CD8-positive, alpha-beta memory T cell (primary cell): Measurements from ENCODE around the gene PSEN2. TPM values are rescaled to one million over a fixed set of nuclear protein-coding genes. Genes with fewer than 3 reads are reported as not detected.
"Not testable (repeated sequence)": the region's sequence is repeated elsewhere in the genome, so short reads cannot be mapped to it uniquely, and the experiment has no call there.

Experiments used
- CTCF ChIA-PET: fragments of 350-600 bp; sonication (Branson Sonifier 250); formaldehyde crosslinking; loops from one replicate; lab custom pipeline; 2021; ENCODE audit warnings: antibody characterized with exemption; lab: Charles Lee
- POLR2A ChIA-PET: fragments of 350-600 bp; sonication (Branson Sonifier 250); formaldehyde crosslinking; loops from one replicate; lab custom pipeline; 2021; ENCODE audit warnings: antibody characterized with exemption; lab: Charles Lee
- DNase-seq, 5 donors: peaks; one replicate each; pipeline versions ENCODE4 v3.0.0 to v3.0.0-alpha.2; 2020 to 2022; ENCODE audit warnings: mixed read lengths in 1 of 5
- H3K27ac ChIP-seq: one replicate; pipeline ENCODE4 v1.7.0; 2013; ENCODE audit warnings: low read depth, mild to moderate bottlenecking, low read length, moderate library complexity
- H3K27me3 ChIP-seq: 2 replicates; pipeline ENCODE4 v1.7.0; 2013; ENCODE audit warnings: low read length, mild to moderate bottlenecking; ENCODE audit not compliant: insufficient read depth, poor library complexity, severe bottlenecking
- H3K36me3 ChIP-seq: 2 replicates; pipeline ENCODE4 v1.7.0; 2013; ENCODE audit warnings: mild to moderate bottlenecking, low read length, moderate library complexity; ENCODE audit not compliant: insufficient read depth
- H3K4me1 ChIP-seq: 2 replicates; pipeline ENCODE4 v1.7.0; 2013; ENCODE audit warnings: mild to moderate bottlenecking, low read length, moderate library complexity; ENCODE audit not compliant: insufficient read depth
- H3K4me3 ChIP-seq: 2 replicates; pipeline ENCODE4 v1.7.0; 2013; ENCODE audit warnings: mild to moderate bottlenecking, low read length
- H3K9me3 ChIP-seq: 2 replicates; pipeline ENCODE4 v1.7.0; 2013; ENCODE audit warnings: mild to moderate bottlenecking, low read length
- H3K27ac Mint-ChIP-seq, 8 donors: one replicate each; pipeline ENCODE4 v1.8.0; 2020 to 2021; ENCODE audit warnings: mixed read lengths in 8 of 8, mild to moderate bottlenecking in 6 of 8, inconsistent platforms in 3 of 8, moderate library complexity in 3 of 8
- H3K27me3 Mint-ChIP-seq, 2 donors: one replicate each; pipeline ENCODE4 v1.8.0; 2020 to 2021; ENCODE audit warnings: mixed read lengths in 2 of 2, mild to moderate bottlenecking in 1 of 2, moderate library complexity in 1 of 2
- H3K36me3 Mint-ChIP-seq, 3 donors: one replicate each; pipeline ENCODE4 v1.8.0; 2020 to 2021; ENCODE audit warnings: mixed read lengths in 3 of 3, inconsistent platforms in 1 of 3, mild to moderate bottlenecking in 1 of 3
- H3K4me1 Mint-ChIP-seq, 3 donors: one replicate each; pipeline ENCODE4 v1.8.0; 2020 to 2021; ENCODE audit warnings: mixed read lengths in 3 of 3, inconsistent platforms in 1 of 3, mild to moderate bottlenecking in 1 of 3
- H3K4me3 Mint-ChIP-seq, 7 donors: one replicate each; pipeline ENCODE4 v1.8.0; 2020 to 2021; ENCODE audit warnings: mixed read lengths in 7 of 7, mild to moderate bottlenecking in 6 of 7, moderate library complexity in 4 of 7, inconsistent platforms in 2 of 7
- H3K9me3 Mint-ChIP-seq, 5 donors: one replicate each; pipeline ENCODE4 v1.8.0; 2020 to 2022; ENCODE audit warnings: mixed read lengths in 5 of 5, mild to moderate bottlenecking in 3 of 5, moderate library complexity in 2 of 5, inconsistent platforms in 1 of 5
- polyA plus RNA-seq: library from polyadenylated mRNA; unstranded; fragments of 300-500 nt; fragmentation: Illumina TruSeq; gene quantifications from one replicate; pipeline ENCODE4 v1.2.3, GENCODE V29; 2021
- total RNA-seq, 2 experiments: library from RNA; stranded (reverse); gene quantifications; one replicate each; pipeline ENCODE4 v1.2.3, GENCODE V29; 2021

Gene PSEN2
- total and polyA plus RNA-seq, 3 experiments from 2014 or later: 9.8 to 10.5 (median 10.2) TPM

DNA sequence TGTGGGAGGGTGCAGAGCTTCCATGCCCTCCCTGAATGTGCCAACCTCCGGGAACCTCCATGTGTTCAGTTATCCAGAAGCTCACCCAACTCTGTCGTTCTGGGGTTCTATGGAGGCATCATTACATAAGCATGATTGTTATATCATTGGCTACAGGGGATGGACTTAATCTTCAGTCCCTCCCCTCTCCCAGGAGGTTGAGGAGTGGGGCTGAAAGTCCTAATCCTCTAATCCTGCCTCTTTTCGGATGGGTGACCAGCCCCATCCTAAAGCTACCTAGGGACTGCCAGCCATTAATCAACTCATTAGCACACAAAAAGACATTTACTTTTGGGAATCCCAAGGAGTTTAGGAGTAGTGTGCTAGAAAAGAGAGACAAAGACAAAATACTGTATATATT, 32.0 kb upstream of the PSEN2 start:
- Mint-ChIP-seq H3K4me1 (no peaks in the 10 kb centered on the region), H3K27ac (no peak overlapping the region), H3K9me3 (peaks cover 0 to 4% (median 0%) of the 10 kb centered on the region in 5 donors), H3K27me3 (peaks cover 8 to 12% of the 10 kb centered on the region in 2 donors), H3K4me3 (no peak overlapping the region), H3K36me3 (peaks cover 0 to 8% (median 0%) of the 10 kb centered on the region in 3 donors)
- Histone ChIP-seq H3K4me3 (no peak overlapping the region), H3K4me1 (no peaks in the 10 kb centered on the region), H3K27me3 (no peaks in the 10 kb centered on the region), H3K36me3 (no peaks in the 10 kb centered on the region), H3K27ac (no peak overlapping the region), H3K9me3 (no peaks in the 10 kb centered on the region)
- CTCF ChIA-PET: no interaction called here
- POLR2A ChIA-PET: no interaction called here
- no peak for DNase-seq

DNA sequence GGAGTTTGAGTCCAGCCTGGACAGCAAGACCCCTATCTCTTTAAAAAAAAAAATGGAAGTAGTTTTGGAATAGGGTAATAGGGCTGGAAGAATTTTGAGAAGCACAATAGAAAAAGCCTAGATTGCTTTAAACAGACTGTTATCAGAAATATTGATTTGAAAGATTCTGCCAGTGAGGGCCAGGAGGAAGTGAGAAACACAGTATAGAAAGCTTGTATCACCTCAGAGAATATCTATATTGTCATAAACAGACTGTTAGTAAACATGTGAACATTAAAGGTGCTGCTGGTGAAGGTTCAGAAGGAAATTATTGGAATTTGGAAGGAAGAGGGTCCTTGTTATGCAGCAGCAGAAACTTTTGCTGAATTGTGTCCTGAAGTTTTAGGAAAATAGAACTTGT, 24.8 kb upstream of the PSEN2 start:
- Mint-ChIP-seq H3K27ac (no peak overlapping the region), H3K4me1 (no peaks in the 10 kb centered on the region), H3K36me3 (no peaks in the 10 kb centered on the region), H3K9me3 (no peaks in the 10 kb centered on the region), H3K27me3 (peaks cover 0 to 4% of the 10 kb centered on the region in 2 donors), H3K4me3 (no peak overlapping the region)
- H3K4me3 ChIP-seq: no peak overlapping the region
- POLR2A ChIA-PET: no interaction called here
- no peak overlapping the region for H3K27ac ChIP-seq
- H3K4me1 ChIP-seq: no peaks in the 10 kb centered on the region
- no peaks in the 10 kb centered on the region for H3K27me3 ChIP-seq
- H3K9me3 ChIP-seq: no peaks in the 10 kb centered on the region
- CTCF ChIA-PET: no interaction called here
- H3K36me3 ChIP-seq: no peaks in the 10 kb centered on the region
- no peak for DNase-seq

DNA sequence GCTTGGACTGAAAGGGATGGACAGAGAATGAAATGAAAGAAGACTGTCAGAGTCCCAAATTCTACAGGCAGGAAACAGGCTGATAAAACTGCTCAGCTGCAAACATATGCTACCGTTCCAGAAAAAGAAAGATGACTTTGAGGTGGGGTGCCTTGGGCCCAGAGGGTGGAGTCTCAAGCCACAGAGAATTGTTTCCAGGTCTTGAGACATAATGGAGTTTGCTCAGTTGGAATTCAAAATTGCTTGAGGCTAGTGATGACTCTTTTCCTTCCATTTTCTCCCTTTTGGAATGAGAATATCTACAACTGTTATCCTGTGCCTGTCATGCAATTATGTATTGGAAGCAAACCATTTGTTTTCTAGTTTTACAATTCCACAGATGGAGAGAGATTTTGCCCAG, 23.6 kb upstream of the PSEN2 start:
- Mint-ChIP-seq H3K36me3 (no peaks in the 10 kb centered on the region), H3K27me3 (peaks cover 3 to 6% of the 10 kb centered on the region in 2 donors), H3K27ac (no peak overlapping the region), H3K4me1 (no peaks in the 10 kb centered on the region), H3K9me3 (no peaks in the 10 kb centered on the region), H3K4me3 (no peak overlapping the region)
- CTCF ChIA-PET: no interaction called here
- Histone ChIP-seq H3K36me3 (no peaks in the 10 kb centered on the region), H3K4me1 (no peaks in the 10 kb centered on the region), H3K4me3 (no peak overlapping the region), H3K9me3 (no peaks in the 10 kb centered on the region), H3K27ac (no peak overlapping the region), H3K27me3 (no peaks in the 10 kb centered on the region)
- POLR2A ChIA-PET: no interaction called here
- DNase-seq: no peak

DNA sequence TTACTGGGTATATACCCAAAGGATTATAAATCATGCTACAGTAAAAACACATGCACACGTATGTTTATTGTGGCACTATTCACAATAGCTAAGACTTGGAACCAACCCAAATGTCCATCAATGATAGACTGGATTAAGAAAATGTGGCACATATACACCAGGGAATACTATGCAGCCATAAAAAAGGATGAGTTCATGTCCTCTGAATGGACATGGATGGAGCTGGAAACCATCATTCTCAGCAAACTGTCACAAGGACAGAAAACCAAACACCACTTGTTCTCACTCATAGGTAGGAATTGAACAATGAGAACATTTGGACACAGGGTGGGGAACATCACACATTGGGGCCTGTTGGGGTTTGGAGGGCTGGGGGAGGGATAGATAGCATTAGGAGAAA, 15.9 kb upstream of the PSEN2 start:
- H3K36me3 Mint-ChIP-seq, H3K4me3 ChIP-seq, H3K27me3 Mint-ChIP-seq, H3K27me3 ChIP-seq, H3K9me3 ChIP-seq, H3K36me3 ChIP-seq, POLR2A ChIA-PET, H3K9me3 Mint-ChIP-seq, H3K27ac Mint-ChIP-seq, H3K4me1 Mint-ChIP-seq, DNase-seq, H3K4me1 ChIP-seq, H3K4me3 Mint-ChIP-seq, H3K27ac ChIP-seq: not testable (repeated sequence)
- CTCF ChIA-PET: interaction anchor here (1.0 kb wide), 1 partner anchor 16 kb away, joined by 3 read pairs; the partner anchor contains the start of gene PSEN2

DNA sequence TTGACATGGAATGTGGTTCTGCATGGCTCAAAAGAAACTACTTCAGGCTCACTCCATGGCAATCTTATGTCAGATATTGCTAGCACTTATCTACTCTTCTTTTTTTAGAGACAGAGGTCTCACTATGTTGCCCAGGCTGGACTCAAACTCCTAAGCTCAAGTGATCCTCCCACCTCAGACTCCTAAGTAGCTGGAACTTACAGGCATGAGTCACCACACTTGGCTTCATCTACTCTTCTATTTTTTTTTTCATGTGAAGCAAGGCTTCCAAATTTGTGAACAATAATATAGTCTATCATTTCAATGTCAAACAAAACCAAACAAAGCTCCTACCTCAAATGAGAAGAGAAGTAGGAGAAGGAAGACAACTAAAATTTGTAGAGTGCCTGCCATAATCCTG, 7.5 kb upstream of the PSEN2 start:
- Histone ChIP-seq H3K27ac (no peak overlapping the region), H3K4me1 (no peaks in the 10 kb centered on the region), H3K9me3 (no peaks in the 10 kb centered on the region), H3K27me3 (no peaks in the 10 kb centered on the region), H3K4me3 (no peak overlapping the region), H3K36me3 (no peaks in the 10 kb centered on the region)
- ChIA-PET CTCF (no interaction called here), POLR2A (no interaction called here)
- H3K27me3 Mint-ChIP-seq: peaks cover 15 to 26% of the 10 kb centered on the region in 2 donors
- H3K27ac Mint-ChIP-seq: no peak overlapping the region
- DNase-seq: no peak
- no peaks in the 10 kb centered on the region for H3K4me1 Mint-ChIP-seq
- no peaks in the 10 kb centered on the region for H3K36me3 Mint-ChIP-seq
- no peaks in the 10 kb centered on the region for H3K9me3 Mint-ChIP-seq
- no peak overlapping the region for H3K4me3 Mint-ChIP-seq

DNA sequence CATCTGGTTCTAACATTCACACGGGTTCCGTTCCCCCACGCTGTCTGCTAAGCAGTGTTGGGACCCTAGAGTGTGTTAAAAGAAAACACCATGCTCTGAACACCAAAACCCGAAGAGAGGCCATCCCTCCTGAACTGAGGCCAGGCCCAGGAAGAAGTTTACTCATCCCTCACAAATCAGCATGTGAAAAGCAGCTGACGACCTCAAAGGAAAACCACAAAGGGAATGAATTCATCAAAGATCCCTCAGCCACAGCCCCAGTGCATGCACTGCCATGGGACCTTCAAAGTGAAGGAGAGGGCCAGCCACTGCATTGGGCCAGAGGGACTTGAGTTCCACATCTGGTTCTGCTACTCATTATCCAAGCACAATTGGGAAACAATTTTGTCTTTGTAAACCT, 7.0 kb upstream of the PSEN2 start:
- no peak overlapping the region for H3K4me3 ChIP-seq
- H3K36me3 ChIP-seq: no peaks in the 10 kb centered on the region
- no peak overlapping the region for H3K4me3 Mint-ChIP-seq
- H3K27ac Mint-ChIP-seq: no peak overlapping the region
- H3K27me3 ChIP-seq: no peaks in the 10 kb centered on the region
- POLR2A ChIA-PET: no interaction called here
- no peaks in the 10 kb centered on the region for H3K9me3 ChIP-seq
- H3K27ac ChIP-seq: no peak overlapping the region
- H3K27me3 Mint-ChIP-seq: peaks cover 17 to 26% of the 10 kb centered on the region in 2 donors
- DNase-seq: no peak
- CTCF ChIA-PET: no interaction called here
- no peaks in the 10 kb centered on the region for H3K9me3 Mint-ChIP-seq
- H3K4me1 ChIP-seq: no peaks in the 10 kb centered on the region
- H3K36me3 Mint-ChIP-seq: no peaks in the 10 kb centered on the region
- H3K4me1 Mint-ChIP-seq: no peaks in the 10 kb centered on the region

DNA sequence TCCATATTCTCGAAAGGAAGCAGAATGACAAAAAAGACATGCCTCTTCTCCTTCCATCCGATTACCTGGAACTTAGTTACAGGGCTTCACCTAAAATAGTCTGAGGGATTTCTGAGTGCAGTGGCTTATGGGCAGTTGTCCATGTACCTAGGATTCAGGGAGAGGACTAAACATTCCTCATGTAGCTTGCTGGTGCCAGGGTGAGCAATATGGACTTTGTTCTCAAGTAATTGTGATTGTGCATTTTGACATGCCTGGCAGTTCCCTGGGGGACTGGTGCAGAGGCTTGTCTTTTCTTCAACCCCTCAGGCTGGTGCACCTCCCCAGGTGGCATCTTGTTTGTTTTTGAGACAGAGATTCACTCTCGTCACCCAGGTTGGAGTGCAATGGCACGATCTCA, 6.1 kb upstream of the PSEN2 start:
- no peaks in the 10 kb centered on the region for H3K27me3 ChIP-seq
- CTCF ChIA-PET: no interaction called here
- no peaks in the 10 kb centered on the region for H3K9me3 ChIP-seq
- H3K27me3 Mint-ChIP-seq: peaks cover 18 to 27% of the 10 kb centered on the region in 2 donors
- H3K4me1 ChIP-seq: no peaks in the 10 kb centered on the region
- no peaks in the 10 kb centered on the region for H3K9me3 Mint-ChIP-seq
- H3K4me1 Mint-ChIP-seq: no peaks in the 10 kb centered on the region
- no peak overlapping the region for H3K27ac Mint-ChIP-seq
- H3K27ac ChIP-seq: no peak overlapping the region
- no peaks in the 10 kb centered on the region for H3K36me3 ChIP-seq
- no peaks in the 10 kb centered on the region for H3K36me3 Mint-ChIP-seq
- no peak for DNase-seq
- POLR2A ChIA-PET: no interaction called here
- H3K4me3 Mint-ChIP-seq: no peak overlapping the region
- no peak overlapping the region for H3K4me3 ChIP-seq

DNA sequence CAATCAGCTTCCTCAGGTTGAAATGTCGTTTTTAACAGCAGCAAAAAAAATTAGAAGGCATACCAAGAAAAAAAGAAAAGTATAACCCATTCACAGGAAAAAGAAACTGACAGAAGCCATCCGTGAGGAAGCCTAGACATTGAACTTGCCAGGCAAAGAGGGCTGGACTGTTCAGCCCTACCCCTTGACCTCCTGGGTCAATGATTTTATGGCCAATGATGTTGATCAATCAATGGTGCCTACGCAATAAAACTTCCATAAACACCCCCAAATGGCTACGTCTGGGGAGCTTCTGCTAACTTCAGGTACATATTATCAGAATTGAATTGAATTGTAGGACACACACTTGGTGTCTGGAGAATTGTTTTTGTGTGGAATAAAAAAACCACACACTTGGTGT, 4.8 kb upstream of the PSEN2 start:
- no peak overlapping the region for H3K4me3 ChIP-seq
- no peak for DNase-seq
- peaks cover 5 to 9% (median 9%) of the 10 kb centered on the region in 3 donors for H3K4me1 Mint-ChIP-seq
- H3K27ac ChIP-seq: no peak overlapping the region
- peaks cover 4% of the 10 kb centered on the region for H3K4me1 ChIP-seq
- H3K9me3 ChIP-seq: no peaks in the 10 kb centered on the region
- ChIA-PET POLR2A (no interaction called here), CTCF (interaction anchor here (0.6 to 0.7 kb wide), 2 partner anchors 36 to 47 kb away, joined by 3 read pairs; no protein-coding TSS in a partner anchor)
- H3K27ac Mint-ChIP-seq: no peak overlapping the region
- H3K4me3 Mint-ChIP-seq: no peak overlapping the region
- peaks cover 24 to 27% of the 10 kb centered on the region in 2 donors for H3K27me3 Mint-ChIP-seq
- H3K9me3 Mint-ChIP-seq: no peaks in the 10 kb centered on the region
- no peaks in the 10 kb centered on the region for H3K36me3 ChIP-seq
- H3K27me3 ChIP-seq: no peaks in the 10 kb centered on the region
- no peaks in the 10 kb centered on the region for H3K36me3 Mint-ChIP-seq
